ENCODE measurements around the gene GPR55. TPM values are rescaled to one million over a fixed set of nuclear protein-coding genes. Genes with fewer than 3 reads are reported as not detected.

The GPR55 gene
- total and polyA plus RNA-seq, 4 experiments from 2014 or later = 2.4 to 8.3 (median 8.1) TPM; not detected in 1

DNA sequence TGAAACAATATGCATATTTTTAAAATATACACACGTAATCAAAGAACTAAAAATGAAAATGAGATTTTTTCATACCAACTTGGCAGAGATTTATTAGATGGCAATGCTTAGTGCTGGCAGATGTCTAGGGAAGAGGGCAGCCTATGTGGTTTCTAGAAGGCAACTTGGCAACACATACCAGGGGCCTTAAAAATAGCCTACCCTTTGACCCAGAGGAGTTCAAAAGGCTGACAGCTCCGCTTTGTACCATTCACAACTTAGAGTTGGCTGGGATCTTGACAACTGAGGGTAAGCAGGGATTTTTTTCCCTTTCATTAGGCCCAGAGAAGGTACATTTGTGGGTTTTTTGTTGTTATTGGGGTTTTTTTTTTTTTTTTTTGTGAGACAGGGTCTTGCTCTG, 26.4 kb upstream of the GPR55 start:
- H3K9me3 Mint-ChIP-seq = peaks cover 0 to 2% (median 0%) of the 10 kb centered on the region in 8 donors
- POLR2A ChIA-PET (ENCODE audit: partially characterized antibody) = no interaction called here
- H3K4me1 Mint-ChIP-seq = peaks cover 1 to 10% (median 6%) of the 10 kb centered on the region in 4 donors
- no peak for DNase-seq
- CTCF ChIA-PET (ENCODE audit: partially characterized antibody) = interaction anchor here (0.7 to 0.9 kb wide), 2 partner anchors 15 to 127 kb away, joined by 3 read pairs; no protein-coding TSS in a partner anchor
- Histone ChIP-seq H3K27me3 (ENCODE audit: insufficient read depth, low read length) (no peaks in the 10 kb centered on the region), H3K4me3 (ENCODE audit: low read length in 2 of 2) (no peak overlapping the region), H3K36me3 (ENCODE audit: insufficient read depth, low read length) (no peaks in the 10 kb centered on the region), H3K9me3 (ENCODE audit: control insufficient read depth in 1 of 2, low read length in 2 of 2) (no peaks in the 10 kb centered on the region), H3K27ac (ENCODE audit: low read depth, low read length) (no peak overlapping the region), H3K4me1 (ENCODE audit: insufficient read depth, low read length) (peaks cover under 1% of the 10 kb centered on the region)
- no peaks in the 10 kb centered on the region for H3K36me3 Mint-ChIP-seq
- intact Hi-C loops (cut with micrococcal nuclease) = no loop called here
- peaks cover 0 to 9% of the 10 kb centered on the region in 2 donors for H3K27me3 Mint-ChIP-seq
- H3K27ac Mint-ChIP-seq = no peak overlapping the region
- H3K4me3 Mint-ChIP-seq = no peak overlapping the region

DNA sequence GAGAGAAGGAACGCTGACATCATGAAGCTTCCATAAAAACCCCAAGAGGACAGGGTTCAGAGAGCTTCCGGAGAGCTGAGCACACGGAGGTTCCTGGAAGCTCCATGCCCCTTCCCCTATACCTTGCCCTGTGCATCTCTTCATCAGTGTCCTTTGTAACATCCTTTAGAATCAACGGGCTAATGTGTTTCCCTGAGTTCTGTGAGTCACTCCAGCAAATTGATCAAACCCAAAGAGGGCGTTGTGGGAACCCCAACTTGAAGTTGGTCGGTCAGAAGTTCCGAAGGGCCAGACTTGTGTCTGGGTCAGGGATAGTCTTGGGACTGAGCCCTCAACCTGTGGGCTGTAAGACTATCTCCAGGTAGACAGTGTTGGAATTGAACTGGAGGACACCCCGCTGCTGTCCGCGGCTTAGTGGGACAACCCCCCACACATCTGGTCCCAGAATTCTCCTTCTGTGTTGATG, 25.9 kb upstream of the GPR55 start:
- H3K27ac ChIP-seq (ENCODE audit: low read depth, low read length) = no peak overlapping the region
- Mint-ChIP-seq H3K36me3 (no peaks in the 10 kb centered on the region), H3K27me3 (peaks cover 0 to 9% of the 10 kb centered on the region in 2 donors), H3K4me1 (peaks cover 1 to 11% (median 6%) of the 10 kb centered on the region in 4 donors), H3K4me3 (no peak overlapping the region), H3K27ac (no peak overlapping the region), H3K9me3 (peaks cover 0 to 2% (median 0%) of the 10 kb centered on the region in 8 donors)
- H3K4me1 ChIP-seq (ENCODE audit: insufficient read depth, low read length) = no peaks in the 10 kb centered on the region
- no peaks in the 10 kb centered on the region for H3K27me3 ChIP-seq (ENCODE audit: insufficient read depth, low read length)
- POLR2A ChIA-PET (ENCODE audit: partially characterized antibody) = no interaction called here
- H3K4me3 ChIP-seq (ENCODE audit: low read length in 2 of 2) = no peak overlapping the region
- H3K36me3 ChIP-seq (ENCODE audit: insufficient read depth, low read length) = no peaks in the 10 kb centered on the region
- intact Hi-C loops (cut with micrococcal nuclease) = no loop called here
- DNase-seq = no peak
- H3K9me3 ChIP-seq (ENCODE audit: control insufficient read depth in 1 of 2, low read length in 2 of 2) = no peaks in the 10 kb centered on the region
- CTCF ChIA-PET (ENCODE audit: partially characterized antibody) = interaction anchor here (0.7 to 0.9 kb wide), 2 partner anchors 16 to 127 kb away, joined by 3 read pairs; no protein-coding TSS in a partner anchor

DNA sequence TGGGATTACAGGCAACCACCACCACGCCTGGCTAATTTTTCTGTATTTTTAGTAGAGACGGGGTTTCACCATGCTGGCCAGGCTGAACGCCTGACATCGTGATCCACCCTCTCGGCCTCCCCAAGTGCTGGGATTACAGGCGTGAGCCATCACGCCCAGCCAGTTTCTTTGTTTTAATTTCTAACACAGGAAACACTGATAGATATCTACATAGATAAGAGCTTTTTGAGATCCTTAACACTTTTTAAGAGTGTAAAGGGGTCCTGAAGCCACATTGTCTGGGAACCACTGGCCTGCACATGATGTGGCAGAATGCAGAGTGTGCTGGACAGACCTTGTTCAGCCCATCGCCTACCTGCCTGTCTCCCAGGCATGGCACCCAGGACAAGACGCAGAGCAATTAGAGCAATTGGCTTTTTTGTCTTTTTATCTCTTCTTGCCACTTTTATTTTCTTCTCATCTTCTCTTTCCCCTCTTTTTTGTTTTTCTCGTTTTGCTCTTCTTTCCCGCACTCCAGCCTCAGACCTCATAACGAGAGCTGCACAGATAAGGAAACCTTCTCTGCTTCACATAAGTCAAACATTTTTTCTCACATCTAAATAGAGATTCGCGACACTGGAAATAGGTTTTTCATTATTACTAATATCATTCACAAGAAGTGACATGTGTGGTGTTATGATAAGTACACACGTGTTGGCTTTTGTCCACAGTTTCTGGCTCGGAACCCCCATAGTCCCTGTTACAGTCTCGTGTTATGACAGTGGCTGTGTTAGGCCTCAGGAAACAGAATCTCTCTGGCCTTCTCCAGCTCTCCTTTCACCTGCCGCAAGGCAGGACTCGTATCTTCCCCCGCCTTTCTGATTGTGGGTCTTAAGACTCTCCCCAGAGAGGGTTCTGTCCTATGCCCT, 25.2 kb upstream of the GPR55 start:
- Mint-ChIP-seq H3K4me1 (peaks cover 1 to 11% (median 6%) of the 10 kb centered on the region in 4 donors), H3K27me3 (peaks cover 0 to 9% of the 10 kb centered on the region in 2 donors), H3K27ac (peak overlapping the region in 1 of 7 donors; percentile 2), H3K4me3 (no peak overlapping the region), H3K36me3 (no peaks in the 10 kb centered on the region), H3K9me3 (peaks cover 0 to 2% (median 0%) of the 10 kb centered on the region in 8 donors)
- Histone ChIP-seq H3K4me1 (ENCODE audit: insufficient read depth, low read length) (no peaks in the 10 kb centered on the region), H3K27me3 (ENCODE audit: insufficient read depth, low read length) (no peaks in the 10 kb centered on the region), H3K9me3 (ENCODE audit: control insufficient read depth in 1 of 2, low read length in 2 of 2) (no peaks in the 10 kb centered on the region), H3K27ac (ENCODE audit: low read depth, low read length) (no peak overlapping the region), H3K4me3 (ENCODE audit: low read length in 2 of 2) (no peak overlapping the region), H3K36me3 (ENCODE audit: insufficient read depth, low read length) (no peaks in the 10 kb centered on the region)
- no peak for DNase-seq
- CTCF ChIA-PET (ENCODE audit: partially characterized antibody) = no interaction called here
- intact Hi-C loops (cut with micrococcal nuclease) = no loop called here
- POLR2A ChIA-PET (ENCODE audit: partially characterized antibody) = no interaction called here

DNA sequence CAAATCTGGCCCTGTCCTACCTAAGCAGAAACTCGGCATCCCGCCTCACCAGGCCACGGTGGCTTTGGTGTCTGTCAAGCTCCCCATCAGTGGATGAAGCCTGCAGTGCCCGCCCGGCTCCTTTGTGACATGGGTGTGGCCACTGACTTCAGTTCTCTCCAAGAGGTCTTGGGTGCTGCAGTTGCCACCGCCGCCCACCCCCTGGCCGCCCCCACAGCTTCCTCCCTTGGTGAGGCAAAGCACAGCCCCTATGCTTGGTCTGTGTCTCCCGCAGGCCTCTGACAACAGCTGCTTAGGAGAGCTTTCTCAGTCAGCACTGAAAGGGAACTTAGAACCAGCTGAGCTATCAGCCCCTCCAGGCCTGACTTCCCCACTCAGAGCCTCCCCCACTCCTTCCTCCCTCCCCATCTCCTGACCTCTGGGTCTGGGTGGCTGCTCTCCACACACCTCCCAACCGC, 22.9 kb upstream of the GPR55 start:
- no peaks in the 10 kb centered on the region for H3K27me3 ChIP-seq (ENCODE audit: insufficient read depth, low read length)
- intact Hi-C loops (cut with micrococcal nuclease) = no loop called here
- CTCF ChIA-PET (ENCODE audit: partially characterized antibody) = interaction anchor here (1.2 kb wide), 2 partner anchors 11 to 39 kb away, joined by 3 to 5 read pairs; no protein-coding TSS in a partner anchor
- Mint-ChIP-seq H3K36me3 (no peaks in the 10 kb centered on the region), H3K4me3 (no peak overlapping the region), H3K4me1 (peaks cover 1 to 14% (median 12%) of the 10 kb centered on the region in 4 donors), H3K9me3 (no peaks in the 10 kb centered on the region), H3K27ac (no peak overlapping the region), H3K27me3 (peaks cover 0 to 9% of the 10 kb centered on the region in 2 donors)
- no peak overlapping the region for H3K27ac ChIP-seq (ENCODE audit: low read depth, low read length)
- DNase-seq = no peak
- H3K36me3 ChIP-seq (ENCODE audit: insufficient read depth, low read length) = no peaks in the 10 kb centered on the region
- POLR2A ChIA-PET (ENCODE audit: partially characterized antibody) = interaction anchor here (0.6 kb wide), 1 partner anchor 35 kb away, joined by 3 read pairs; no protein-coding TSS in a partner anchor
- H3K9me3 ChIP-seq (ENCODE audit: control insufficient read depth in 1 of 2, low read length in 2 of 2) = no peaks in the 10 kb centered on the region
- no peaks in the 10 kb centered on the region for H3K4me1 ChIP-seq (ENCODE audit: insufficient read depth, low read length)
- no peak overlapping the region for H3K4me3 ChIP-seq (ENCODE audit: low read length in 2 of 2)

DNA sequence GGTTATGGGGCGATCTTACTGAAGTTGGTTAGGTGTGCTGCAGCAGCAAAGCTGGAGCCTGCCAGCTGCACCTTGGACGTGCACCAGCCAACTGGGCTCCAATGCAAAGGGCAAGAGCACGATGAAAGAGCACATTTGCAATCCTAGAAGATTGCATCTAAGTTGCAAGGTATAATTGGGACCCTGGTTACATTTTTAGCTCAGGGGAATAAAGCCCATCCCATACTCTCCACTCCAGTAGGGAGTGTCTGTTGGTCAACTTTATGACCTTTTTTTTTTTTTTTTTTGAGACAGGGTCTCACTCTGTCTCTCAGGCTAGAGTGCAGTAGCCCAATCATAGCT, 22.2 kb upstream of the GPR55 start:
- Mint-ChIP-seq H3K4me3 (no peak overlapping the region), H3K36me3 (no peaks in the 10 kb centered on the region), H3K4me1 (peaks cover 1 to 14% (median 12%) of the 10 kb centered on the region in 4 donors), H3K27ac (no peak overlapping the region), H3K9me3 (no peaks in the 10 kb centered on the region), H3K27me3 (peaks cover 0 to 9% of the 10 kb centered on the region in 2 donors)
- H3K27ac ChIP-seq (ENCODE audit: low read depth, low read length) = no peak overlapping the region
- no peak overlapping the region for H3K4me3 ChIP-seq (ENCODE audit: low read length in 2 of 2)
- CTCF ChIA-PET (ENCODE audit: partially characterized antibody) = interaction anchor here (0.7 to 1.2 kb wide), 3 partner anchors 9 to 40 kb away, joined by 3 to 5 read pairs (median 3); no protein-coding TSS in a partner anchor
- POLR2A ChIA-PET (ENCODE audit: partially characterized antibody) = no interaction called here
- H3K9me3 ChIP-seq (ENCODE audit: control insufficient read depth in 1 of 2, low read length in 2 of 2) = no peaks in the 10 kb centered on the region
- no peaks in the 10 kb centered on the region for H3K27me3 ChIP-seq (ENCODE audit: insufficient read depth, low read length)
- H3K36me3 ChIP-seq (ENCODE audit: insufficient read depth, low read length) = no peaks in the 10 kb centered on the region
- no peaks in the 10 kb centered on the region for H3K4me1 ChIP-seq (ENCODE audit: insufficient read depth, low read length)
- intact Hi-C loops (cut with micrococcal nuclease) = no loop called here
- no peak for DNase-seq

DNA sequence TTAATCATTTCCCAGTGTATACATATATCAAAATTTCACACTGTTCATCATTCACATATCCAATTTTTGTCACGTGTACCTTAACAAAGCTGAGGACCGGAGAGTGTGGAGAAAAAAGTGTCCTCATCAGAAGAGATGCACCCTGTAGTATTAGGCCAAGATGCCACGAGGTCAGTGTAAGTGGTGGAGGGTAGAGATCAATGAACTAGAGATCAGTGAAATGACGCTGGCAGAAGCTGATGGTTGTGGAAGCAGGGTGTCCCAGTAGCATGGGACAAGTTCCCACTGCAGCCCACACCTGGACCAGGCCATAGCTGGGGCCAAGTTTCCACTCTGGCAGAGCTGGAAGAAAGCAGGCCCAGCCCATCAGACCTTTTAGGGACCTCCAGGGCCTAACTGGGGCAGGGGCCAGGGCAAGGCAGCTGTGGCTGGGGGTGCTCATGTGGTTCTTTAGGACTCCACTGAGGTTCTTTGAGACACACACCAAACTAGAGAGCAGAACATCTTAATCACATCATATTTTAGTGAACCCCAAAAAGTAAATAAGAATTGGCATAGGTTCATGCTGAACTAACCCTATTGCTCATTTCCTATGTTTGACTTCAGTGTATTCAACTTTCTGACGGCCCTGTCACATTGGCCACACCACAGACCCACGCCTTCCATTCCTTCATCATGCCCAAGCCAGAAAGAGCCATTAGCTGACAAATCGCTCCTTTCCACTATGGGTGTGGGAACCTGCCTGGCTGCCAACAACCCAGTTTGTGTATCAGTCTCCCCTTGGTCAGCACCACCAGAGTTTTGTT, 21.6 kb upstream of the GPR55 start:
- Mint-ChIP-seq H3K4me3 (no peak overlapping the region), H3K9me3 (no peaks in the 10 kb centered on the region), H3K4me1 (peaks cover 3 to 14% (median 12%) of the 10 kb centered on the region in 4 donors), H3K27ac (peak overlapping the region in 1 of 7 donors; percentile 16), H3K27me3 (peaks cover 0 to 9% of the 10 kb centered on the region in 2 donors), H3K36me3 (no peaks in the 10 kb centered on the region)
- POLR2A ChIA-PET (ENCODE audit: partially characterized antibody) = no interaction called here
- Histone ChIP-seq H3K36me3 (ENCODE audit: insufficient read depth, low read length) (no peaks in the 10 kb centered on the region), H3K4me3 (ENCODE audit: low read length in 2 of 2) (no peak overlapping the region), H3K9me3 (ENCODE audit: control insufficient read depth in 1 of 2, low read length in 2 of 2) (no peaks in the 10 kb centered on the region), H3K27me3 (ENCODE audit: insufficient read depth, low read length) (no peaks in the 10 kb centered on the region), H3K27ac (ENCODE audit: low read depth, low read length) (no peak overlapping the region), H3K4me1 (ENCODE audit: insufficient read depth, low read length) (no peaks in the 10 kb centered on the region)
- CTCF ChIA-PET (ENCODE audit: partially characterized antibody) = interaction anchor here (0.7 to 1.2 kb wide), 2 partner anchors 9 to 41 kb away, joined by 3 to 5 read pairs; no protein-coding TSS in a partner anchor
- no peak for DNase-seq
- intact Hi-C loops (cut with micrococcal nuclease) = no loop called here

All from CD4-positive, alpha-beta memory T cell (primary cell).